Trophoblast cell (in vitro differentiated cells and primary cell): ENCODE measurements around the gene EIF2B4. TPM values are rescaled to one million over a fixed set of nuclear protein-coding genes. Genes with fewer than 3 reads are reported as not detected.

Experiments
- DNase-seq, 2 donors: peaks; one replicate each; pipeline ENCODE4 v3.0.0-alpha.2; 2016
- H2AFZ ChIP-seq: 2 replicates; pipeline ENCODE4 v1.6.1; 2013; ENCODE audit warnings: low read length, moderate library complexity, mild to moderate bottlenecking; ENCODE audit not compliant: insufficient read depth, poor library complexity
- H2AK5ac ChIP-seq: 2 replicates; pipeline ENCODE4 v1.6.1; 2013; ENCODE audit warnings: mild to moderate bottlenecking, low read length
- H2BK120ac ChIP-seq: 2 replicates; pipeline ENCODE4 v1.6.1; 2013; ENCODE audit warnings: low read length, mild to moderate bottlenecking, moderate library complexity; ENCODE audit not compliant: insufficient read depth, poor library complexity
- H2BK12ac ChIP-seq: 2 replicates; pipeline ENCODE4 v1.6.1; 2013; ENCODE audit warnings: mild to moderate bottlenecking, low read length, moderate library complexity
- H2BK5ac ChIP-seq: 2 replicates; pipeline ENCODE4 v1.6.1; 2013; ENCODE audit warnings: low read length, low read depth, moderate library complexity, mild to moderate bottlenecking; ENCODE audit not compliant: poor library complexity
- H3K14ac ChIP-seq: 2 replicates; pipeline ENCODE4 v1.6.1; 2013; ENCODE audit warnings: mild to moderate bottlenecking, low read length
- H3K18ac ChIP-seq: 2 replicates; pipeline ENCODE4 v1.6.1; 2013; ENCODE audit warnings: mild to moderate bottlenecking, low read length
- H3K23ac ChIP-seq: 2 replicates; pipeline ENCODE4 v1.6.1; 2013; ENCODE audit warnings: low read length
- H3K27ac ChIP-seq: 2 replicates; pipeline ENCODE4 v1.5.1; 2013; ENCODE audit warnings: low read depth, mild to moderate bottlenecking, inconsistent platforms, low read length, moderate library complexity
- H3K27me3 ChIP-seq: 2 replicates; pipeline ENCODE4 v1.6.1; 2013; ENCODE audit warnings: inconsistent platforms, mild to moderate bottlenecking, low read length, moderate library complexity; ENCODE audit not compliant: insufficient read depth
- H3K36me3 ChIP-seq, 2 experiments: 1 replicate in 1 of 2; 2 replicates in 1 of 2; pipeline ENCODE4 v1.6.1; 2013; ENCODE audit warnings: low read length in 2 of 2, mild to moderate bottlenecking in 2 of 2, moderate library complexity in 1 of 2; ENCODE audit not compliant: insufficient read depth in 2 of 2, control insufficient read depth in 1 of 2
- H3K4ac ChIP-seq: 2 replicates; pipeline ENCODE4 v1.6.1; 2013; ENCODE audit warnings: low read depth, mild to moderate bottlenecking, low read length, moderate library complexity
- H3K4me1 ChIP-seq, 2 experiments: 1 replicate in 1 of 2; 2 replicates in 1 of 2; pipeline ENCODE4 v1.6.1; 2013; ENCODE audit warnings: low read length in 2 of 2, mild to moderate bottlenecking in 2 of 2, moderate library complexity in 1 of 2; ENCODE audit not compliant: insufficient read depth in 2 of 2, control insufficient read depth in 1 of 2
- H3K4me2 ChIP-seq: 2 replicates; pipeline ENCODE4 v1.6.1; 2013; ENCODE audit warnings: inconsistent platforms, mild to moderate bottlenecking, low read length, moderate library complexity
- H3K4me3 ChIP-seq: 2 replicates; pipeline ENCODE4 v1.5.1; 2013; ENCODE audit warnings: mild to moderate bottlenecking, low read depth, low read length, inconsistent platforms
- H3K79me1 ChIP-seq: one replicate; pipeline ENCODE4 v1.6.1; 2013; ENCODE audit warnings: low read length
- H3K79me2 ChIP-seq: 2 replicates; pipeline ENCODE4 v1.6.1; 2013; ENCODE audit warnings: low read length, mild to moderate bottlenecking; ENCODE audit not compliant: control insufficient read depth, insufficient read depth, poor library complexity
- H3K9ac ChIP-seq: 2 replicates; pipeline ENCODE4 v1.6.1; 2013; ENCODE audit warnings: mild to moderate bottlenecking, low read length
- H3K9me3 ChIP-seq: 2 replicates; pipeline ENCODE4 v1.6.1; 2013; ENCODE audit warnings: low read depth, mild to moderate bottlenecking, control low read depth, inconsistent platforms, low read length; ENCODE audit not compliant: insufficient read depth
- H4K12ac ChIP-seq: 2 replicates; pipeline ENCODE4 v1.6.1; 2013; ENCODE audit warnings: low read depth, mild to moderate bottlenecking, low read length, moderate library complexity
- H4K8ac ChIP-seq: 2 replicates; pipeline ENCODE4 v1.6.1; 2013; ENCODE audit warnings: low read depth, mild to moderate bottlenecking, low read length, moderate library complexity
- H4K91ac ChIP-seq: one replicate; pipeline ENCODE4 v1.6.1; 2013; ENCODE audit warnings: low read depth, mild to moderate bottlenecking, low read length, moderate library complexity
- WGBS: extraction: QIAGEN DNeasy Blood & Tissue Kit; methylation state at CpG from one replicate; pipeline ENCODE4 v1.1.7; 2013; ENCODE audit warnings: missing lambda C conversion rate; ENCODE audit not compliant: insufficient read length, insufficient coverage; ENCODE audit errors: extremely low coverage; 5-methylcytosine and 5-hydroxymethylcytosine counted together
- polyA plus RNA-seq: library from polyadenylated mRNA; stranded (reverse); fragments of 200-250 nt; gene quantifications from 2 replicates; pipeline ENCODE4 v1.2.3, GENCODE V29; 2013

EIF2B4 gene
- polyA plus RNA-seq, result 42.0 and 43.3 TPM in 2 replicates

- Histone ChIP-seq H2AFZ (peak within 1 kb of the TSS; percentile 94), H3K9me3 (no peaks in the 10 kb centered on the region), H2BK12ac (peak within 1 kb of the TSS; percentile 5), H4K8ac (peak within 1 kb of the TSS; percentile 97), H2AK5ac (peak within 1 kb of the TSS; percentile 96), H3K36me3 (peaks cover 34 to 50% of the 10 kb centered on the region in 2 experiments), H4K12ac (peak within 1 kb of the TSS; percentile 83), H3K79me1 (peaks cover 15% of the 10 kb centered on the region), H3K27ac (peak within 1 kb of the TSS; percentile 58), H2BK5ac (peak within 1 kb of the TSS; percentile 80), H3K27me3 (no peaks in the 10 kb centered on the region), H3K4me2 (peak within 1 kb of the TSS; percentile 86), H4K91ac (peak within 1 kb of the TSS; percentile 90), H3K18ac (peak within 1 kb of the TSS; percentile 82), H3K9ac (peak within 1 kb of the TSS; percentile 94), H3K23ac (no peak within 1 kb of the TSS), H3K79me2 (peaks cover 13% of the 10 kb centered on the region), H3K4me1 (peaks cover 4 to 11% of the 10 kb centered on the region in 2 experiments), H2BK120ac (peak within 1 kb of the TSS; percentile 61), H3K4me3 (peak within 1 kb of the TSS; percentile 99), H3K4ac (peak within 1 kb of the TSS; percentile 72), H3K14ac (peak within 1 kb of the TSS; percentile 81)
- peak; percentile 100 for DNase-seq
- WGBS, result no CpG with 5 or more reads among the region's 85 CpGs
These were observed at the start of gene EIF2B4, which contains the start of gene SNX17 for GRCh38 chr2:27370026-27370815. Gene EIF2B4 (minus strand): TSS chr2:27370338. CDS start chr2:27370314, 24 bp downstream. Gene SNX17 (plus strand): TSS chr2:27370616. CDS start chr2:27370744, 128 bp downstream.

- H3K18ac ChIP-seq, result no peak overlapping the region
- H3K4me2 ChIP-seq, result no peak overlapping the region
These were observed 46.0 kb upstream of the EIF2B4 start for GRCh38 chr2:27416151-27416550.

GRCh38 chr2:27412419-27413152 lies 42.4 kb upstream of the EIF2B4 start:
- peaks cover 0 to 1% of the 10 kb centered on the region in 2 experiments for H3K4me1 ChIP-seq
- no peak overlapping the region for H3K18ac ChIP-seq
- no peak overlapping the region for H3K9ac ChIP-seq
- H3K27me3 ChIP-seq, result no peaks in the 10 kb centered on the region
- H4K12ac ChIP-seq, result no peak overlapping the region
- no peak overlapping the region for H3K27ac ChIP-seq
- no CpG with 5 or more reads among the region's 9 CpGs for WGBS
- no peak overlapping the region for H2BK12ac ChIP-seq
- H3K14ac ChIP-seq, result no peak overlapping the region
- peak in 1 of 2 donors; percentile 67 for DNase-seq
- no peak overlapping the region for H3K23ac ChIP-seq
- no peak overlapping the region for H3K4ac ChIP-seq
- H2BK120ac ChIP-seq, result no peak overlapping the region
- peaks cover 6% of the 10 kb centered on the region for H3K79me2 ChIP-seq
- H2AK5ac ChIP-seq, result no peak overlapping the region
- H2BK5ac ChIP-seq, result no peak overlapping the region
- H4K91ac ChIP-seq, result no peak overlapping the region
- H3K4me3 ChIP-seq, result no peak overlapping the region
- no peak overlapping the region for H3K4me2 ChIP-seq
- peaks cover 0 to under 1% of the 10 kb centered on the region in 2 experiments for H3K36me3 ChIP-seq
- no peak overlapping the region for H4K8ac ChIP-seq
- no peak overlapping the region for H2AFZ ChIP-seq
- H3K79me1 ChIP-seq, result peaks cover 6% of the 10 kb centered on the region
- no peaks in the 10 kb centered on the region for H3K9me3 ChIP-seq

More at GRCh38 chr2:27416151-27416550, 46.0 kb upstream of the EIF2B4 start:
- Histone ChIP-seq H3K79me1 (no peaks in the 10 kb centered on the region), H3K27ac (no peak overlapping the region), H4K8ac (no peak overlapping the region), H4K12ac (no peak overlapping the region), H3K79me2 (no peaks in the 10 kb centered on the region), H2BK120ac (no peak overlapping the region), H2AFZ (no peak overlapping the region), H3K9ac (no peak overlapping the region), H3K36me3 (no peaks in the 10 kb centered on the region), H2BK5ac (no peak overlapping the region), H4K91ac (no peak overlapping the region), H2AK5ac (no peak overlapping the region), H3K9me3 (no peaks in the 10 kb centered on the region), H3K27me3 (no peaks in the 10 kb centered on the region), H3K4me3 (no peak overlapping the region), H3K4me1 (no peaks in the 10 kb centered on the region), H2BK12ac (no peak overlapping the region), H3K4ac (no peak overlapping the region), H3K14ac (no peak overlapping the region), H3K23ac (no peak overlapping the region)
- WGBS, result no CpG with 5 or more reads among the region's 6 CpGs
- peak in 1 of 2 donors; percentile 60 for DNase-seq

- peak within 1 kb of the TSS; percentile 74 for H3K14ac ChIP-seq
- no peak within 1 kb of the TSS for H2BK5ac ChIP-seq
- H4K8ac ChIP-seq, result peak within 1 kb of the TSS; percentile 87
- peaks cover 15% of the 10 kb centered on the region for H3K79me2 ChIP-seq
- peak within 1 kb of the TSS; percentile 89 for H3K9ac ChIP-seq
- H4K91ac ChIP-seq, result peak within 1 kb of the TSS; percentile 38
- no peak within 1 kb of the TSS for H2BK120ac ChIP-seq
- H3K9me3 ChIP-seq, result no peaks in the 10 kb centered on the region
- H3K27ac ChIP-seq, result peak within 1 kb of the TSS; percentile 37
- peak within 1 kb of the TSS; percentile 98 for H3K4me3 ChIP-seq
- H3K36me3 ChIP-seq, result peaks cover 6 to 8% of the 10 kb centered on the region in 2 experiments
- H3K4ac ChIP-seq, result peak within 1 kb of the TSS; percentile 97
- no peaks in the 10 kb centered on the region for H3K27me3 ChIP-seq
- peak within 1 kb of the TSS; percentile 69 for H2AK5ac ChIP-seq
- H4K12ac ChIP-seq, result peak within 1 kb of the TSS; percentile 75
- peak within 1 kb of the TSS; percentile 15 for H2BK12ac ChIP-seq
- H3K79me1 ChIP-seq, result peaks cover 6% of the 10 kb centered on the region
- peak within 1 kb of the TSS; percentile 92 for H3K4me2 ChIP-seq
- H3K23ac ChIP-seq, result no peak within 1 kb of the TSS
- no CpG with 5 or more reads among the region's 82 CpGs for WGBS
- H3K18ac ChIP-seq, result peak within 1 kb of the TSS; percentile 81
- peaks cover 0 to 2% of the 10 kb centered on the region in 2 experiments for H3K4me1 ChIP-seq
- peak within 1 kb of the TSS; percentile 90 for H2AFZ ChIP-seq
- DNase-seq, result peak; percentile 96 to 98
These were observed 39.4 kb upstream of the EIF2B4 start, which contains the start of gene PPM1G for GRCh38 chr2:27409321-27410073. Gene PPM1G (minus strand): TSS chr2:27409591. CDS start chr2:27409422, 169 bp downstream.
